ENCODE data around the gene NYNRIN.

Gene NYNRIN

DNA sequence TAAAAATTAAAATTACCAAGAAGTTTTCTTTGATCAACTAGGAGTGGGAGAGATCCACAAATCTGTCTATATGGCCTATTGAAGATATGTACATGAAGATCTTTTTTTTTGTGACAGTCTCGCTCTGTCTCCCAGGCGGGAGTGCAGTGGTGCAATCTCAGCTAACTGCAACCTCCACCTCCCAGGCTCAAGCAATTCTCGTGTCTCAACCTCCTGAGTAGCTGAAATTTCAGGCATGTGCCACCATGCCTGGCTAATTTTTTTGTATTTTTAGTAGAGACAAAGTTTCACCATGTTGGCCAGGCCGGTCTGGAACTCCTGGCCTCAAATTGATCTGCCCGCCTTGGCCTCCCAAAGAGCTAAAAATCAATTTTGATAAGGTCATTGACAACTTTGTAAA lies 35.4 kb upstream of the NYNRIN start:
- no peak for TF ChIP-seq EZH2phosphoT487 (IDR thresholded peaks at IDR 0.05; ENCODE audit: borderline replicate concordance)
- TF ChIP-seq, protein P1, sequence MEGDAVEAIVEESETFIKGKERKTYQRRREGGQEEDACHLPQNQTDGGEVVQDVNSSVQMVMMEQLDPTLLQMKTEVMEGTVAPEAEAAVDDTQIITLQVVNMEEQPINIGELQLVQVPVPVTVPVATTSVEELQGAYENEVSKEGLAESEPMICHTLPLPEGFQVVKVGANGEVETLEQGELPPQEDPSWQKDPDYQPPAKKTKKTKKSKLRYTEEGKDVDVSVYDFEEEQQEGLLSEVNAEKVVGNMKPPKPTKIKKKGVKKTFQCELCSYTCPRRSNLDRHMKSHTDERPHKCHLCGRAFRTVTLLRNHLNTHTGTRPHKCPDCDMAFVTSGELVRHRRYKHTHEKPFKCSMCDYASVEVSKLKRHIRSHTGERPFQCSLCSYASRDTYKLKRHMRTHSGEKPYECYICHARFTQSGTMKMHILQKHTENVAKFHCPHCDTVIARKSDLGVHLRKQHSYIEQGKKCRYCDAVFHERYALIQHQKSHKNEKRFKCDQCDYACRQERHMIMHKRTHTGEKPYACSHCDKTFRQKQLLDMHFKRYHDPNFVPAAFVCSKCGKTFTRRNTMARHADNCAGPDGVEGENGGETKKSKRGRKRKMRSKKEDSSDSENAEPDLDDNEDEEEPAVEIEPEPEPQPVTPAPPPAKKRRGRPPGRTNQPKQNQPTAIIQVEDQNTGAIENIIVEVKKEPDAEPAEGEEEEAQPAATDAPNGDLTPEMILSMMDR (conservative IDR thresholded peaks at IDR 0.05; ENCODE audit: low read length) = no peak
- H3K9me2 ChIP-seq (replicated peaks; ENCODE audit: low read depth, low read length) = no peaks in the 10 kb centered on the region
- H3F3A ChIP-seq (ENCODE audit: low read depth) = no peaks in the 10 kb centered on the region
- H3K9ac ChIP-seq (ENCODE audit: low read depth, low read length, poor library complexity, severe bottlenecking) = no peak overlapping the region
- no peak overlapping the region for H3K4me3 ChIP-seq (ENCODE audit: low read length, poor library complexity, severe bottlenecking)
- H3K79me2 ChIP-seq (ENCODE audit: insufficient read depth, low read length) = peaks cover 4% of the 10 kb centered on the region
- no peaks in the 10 kb centered on the region for H4K20me1 ChIP-seq (ENCODE audit: insufficient read depth, low read length, poor library complexity, severe bottlenecking)
- H3K36me3 ChIP-seq (ENCODE audit: insufficient read depth, low read length) = no peaks in the 10 kb centered on the region
- no peak overlapping the region for H2AFZ ChIP-seq (ENCODE audit: low read length)
- no peak overlapping the region for H3K4me2 ChIP-seq (ENCODE audit: low read depth, low read length, poor library complexity, severe bottlenecking)
- no peaks in the 10 kb centered on the region for H3K9me3 ChIP-seq (ENCODE audit: insufficient read depth, low read depth, low read length)
- peaks cover 18% of the 10 kb centered on the region for H3K4me1 ChIP-seq (ENCODE audit: insufficient read depth, low read length, poor library complexity, severe bottlenecking)
- no peaks in the 10 kb centered on the region for H3K27me3 ChIP-seq (ENCODE audit: insufficient read depth, low read length, poor library complexity, severe bottlenecking)

DNA sequence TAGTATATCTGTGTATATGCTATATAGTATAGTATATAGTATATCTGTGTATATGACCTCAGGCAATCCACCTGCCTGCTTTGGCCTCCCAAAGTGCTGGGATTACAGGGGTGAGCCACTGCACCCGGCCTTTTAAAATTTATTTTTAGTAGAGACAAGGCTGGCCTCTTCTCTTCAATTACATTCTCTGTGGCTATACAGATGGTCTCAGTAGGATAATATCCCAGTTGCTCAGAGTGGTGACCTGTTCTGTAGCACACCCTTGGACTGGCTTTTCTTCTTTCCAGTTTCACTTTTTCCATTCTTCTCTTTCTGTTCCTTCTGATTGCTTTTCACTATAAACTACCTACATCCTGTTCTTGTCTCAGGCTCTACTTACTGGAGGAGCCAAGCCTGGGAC lies 34.0 kb upstream of the NYNRIN start:
- no peaks in the 10 kb centered on the region for H3K36me3 ChIP-seq (ENCODE audit: insufficient read depth, low read length)
- peaks cover 18% of the 10 kb centered on the region for H3K79me2 ChIP-seq (ENCODE audit: insufficient read depth, low read length)
- peak overlapping the region; percentile 100 for H3K4me3 ChIP-seq (ENCODE audit: low read length, poor library complexity, severe bottlenecking)
- H3K9me2 ChIP-seq (replicated peaks; ENCODE audit: low read depth, low read length) = no peaks in the 10 kb centered on the region
- H3K4me1 ChIP-seq (ENCODE audit: insufficient read depth, low read length, poor library complexity, severe bottlenecking) = peaks cover 24% of the 10 kb centered on the region
- no peak overlapping the region for H3K9ac ChIP-seq (ENCODE audit: low read depth, low read length, poor library complexity, severe bottlenecking)
- no peaks in the 10 kb centered on the region for H3F3A ChIP-seq (ENCODE audit: low read depth)
- TF ChIP-seq, protein P1 (conservative IDR thresholded peaks at IDR 0.05; ENCODE audit: low read length) = no peak
- no peak for TF ChIP-seq EZH2phosphoT487 (IDR thresholded peaks at IDR 0.05; ENCODE audit: borderline replicate concordance)
- no peaks in the 10 kb centered on the region for H3K9me3 ChIP-seq (ENCODE audit: insufficient read depth, low read depth, low read length)
- no peak overlapping the region for H2AFZ ChIP-seq (ENCODE audit: low read length)
- peak overlapping the region; percentile 100 for H3K4me2 ChIP-seq (ENCODE audit: low read depth, low read length, poor library complexity, severe bottlenecking)
- no peaks in the 10 kb centered on the region for H3K27me3 ChIP-seq (ENCODE audit: insufficient read depth, low read length, poor library complexity, severe bottlenecking)
- H4K20me1 ChIP-seq (ENCODE audit: insufficient read depth, low read length, poor library complexity, severe bottlenecking) = peaks cover 5% of the 10 kb centered on the region

DNA sequence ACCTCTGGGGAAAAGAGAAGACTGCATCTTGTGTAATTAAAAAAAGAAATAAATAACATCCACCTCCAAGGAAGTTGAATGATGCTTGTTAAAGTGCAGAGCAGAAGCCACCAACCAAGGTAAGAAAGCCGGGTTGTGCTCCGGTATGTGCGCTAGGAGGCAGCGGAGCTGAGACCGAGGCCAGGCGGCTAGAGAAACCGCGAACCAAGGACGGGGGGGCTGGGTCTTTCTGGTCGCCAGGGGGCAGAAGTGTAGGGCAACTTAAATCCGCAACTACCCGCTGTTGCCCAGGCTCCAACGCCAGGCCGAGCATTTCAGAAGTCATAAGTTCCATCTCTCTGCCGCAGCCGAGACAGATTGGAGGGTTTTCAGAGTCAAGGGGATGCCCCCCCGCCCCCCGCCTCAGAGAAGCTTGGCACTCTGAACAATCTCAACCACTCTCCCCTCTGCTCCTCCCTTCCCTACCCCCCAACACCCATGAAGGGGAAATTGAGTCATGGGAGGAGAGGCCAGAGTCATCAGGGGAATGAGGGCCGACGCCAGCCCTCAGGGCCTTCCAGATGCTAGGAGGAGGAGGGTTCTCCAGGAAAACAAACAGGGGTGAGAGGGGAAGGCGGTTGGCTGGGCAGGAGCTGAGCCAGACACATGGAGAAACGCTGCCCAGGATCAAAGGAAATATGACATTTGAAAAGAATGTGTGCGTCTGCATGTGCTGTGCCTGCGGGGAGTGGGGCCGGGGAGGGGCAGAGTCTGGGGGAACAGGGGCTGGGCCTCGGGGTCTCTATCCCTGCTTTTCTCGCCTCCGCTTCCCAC lies 33.0 kb upstream of the NYNRIN start:
- Histone ChIP-seq H2AFZ (ENCODE audit: low read length) (0 out of 2 replicates have a peak overlapping the region, but pooled peaks have one; percentile 24), H3K9ac (ENCODE audit: low read depth, low read length, poor library complexity, severe bottlenecking) (peak overlapping the region; percentile 100), H3K36me3 (ENCODE audit: insufficient read depth, low read length) (no peaks in the 10 kb centered on the region), H4K20me1 (ENCODE audit: insufficient read depth, low read length, poor library complexity, severe bottlenecking) (peaks cover 5% of the 10 kb centered on the region), H3K79me2 (ENCODE audit: insufficient read depth, low read length) (peaks cover 18% of the 10 kb centered on the region), H3K4me2 (ENCODE audit: low read depth, low read length, poor library complexity, severe bottlenecking) (peak overlapping the region; percentile 100), H3K27me3 (ENCODE audit: insufficient read depth, low read length, poor library complexity, severe bottlenecking) (no peaks in the 10 kb centered on the region), H3F3A (ENCODE audit: low read depth) (no peaks in the 10 kb centered on the region), H3K9me2 (replicated peaks; ENCODE audit: low read depth, low read length) (no peaks in the 10 kb centered on the region), H3K4me3 (ENCODE audit: low read length, poor library complexity, severe bottlenecking) (peak overlapping the region; percentile 100), H3K4me1 (ENCODE audit: insufficient read depth, low read length, poor library complexity, severe bottlenecking) (peaks cover 30% of the 10 kb centered on the region), H3K9me3 (ENCODE audit: insufficient read depth, low read depth, low read length) (no peaks in the 10 kb centered on the region)
- no peak for TF ChIP-seq EZH2phosphoT487 (IDR thresholded peaks at IDR 0.05; ENCODE audit: borderline replicate concordance)
- TF ChIP-seq, protein P1 (conservative IDR thresholded peaks at IDR 0.05; ENCODE audit: low read length) = peak; percentile 98

All from Loucy (cell line).